Osteocyte (in vitro differentiated cells): ENCODE measurements around the gene SERHL2. TPM values are rescaled to one million over a fixed set of nuclear protein-coding genes. Genes with fewer than 3 reads are reported as not detected.
"Not testable (repeated sequence)": the region's sequence is repeated elsewhere in the genome, so short reads cannot be mapped to it uniquely, and the experiment has no call there.

Experiments used
- DNase-seq: peaks from one replicate; pipeline ENCODE4 v3.0.0; 2021; ENCODE audit warnings: mixed read lengths; ENCODE audit not compliant: unreplicated experiment; ENCODE audit errors: extremely low spot score
- H3K27ac Mint-ChIP-seq: one replicate; pipeline ENCODE4 v1.8.0; 2021; ENCODE audit warnings: mild to moderate bottlenecking, mixed read lengths; ENCODE audit not compliant: unreplicated experiment
- H3K27me3 Mint-ChIP-seq: one replicate; pipeline ENCODE4 v1.8.0; 2021; ENCODE audit warnings: mixed read lengths; ENCODE audit not compliant: unreplicated experiment
- H3K36me3 Mint-ChIP-seq: one replicate; pipeline ENCODE4 v1.8.0; 2021; ENCODE audit warnings: mixed read lengths; ENCODE audit not compliant: unreplicated experiment
- H3K4me1 Mint-ChIP-seq: one replicate; pipeline ENCODE4 v1.8.0; 2021; ENCODE audit warnings: mixed read lengths; ENCODE audit not compliant: unreplicated experiment
- H3K4me3 Mint-ChIP-seq: one replicate; pipeline ENCODE4 v1.8.0; 2021; ENCODE audit warnings: mild to moderate bottlenecking, moderate library complexity, mixed read lengths; ENCODE audit not compliant: unreplicated experiment
- H3K9me3 Mint-ChIP-seq: one replicate; pipeline ENCODE4 v1.8.0; 2021; ENCODE audit warnings: mixed read lengths; ENCODE audit not compliant: unreplicated experiment
- long read RNA-seq: library from polyadenylated mRNA; unstranded; transcript quantifications from one replicate; pipeline ENCODE4 v2.0.0, GENCODE V29; 2021
- total RNA-seq: library from RNA; stranded (reverse); gene quantifications from 2 replicates; pipeline ENCODE4 v1.2.1, GENCODE V29; 2021
- TF ChIP-seq, protein P1 (sequence below): fragments of 200-600 bp; sonication (generic); IDR thresholded peaks from 2 replicates; pipeline ENCODE4 v1.5.0; 2021; ENCODE audit warnings: antibody characterized with exemption, mild to moderate bottlenecking, moderate library complexity

Gene SERHL2
- total RNA-seq = 1.3 and 1.4 TPM in 2 replicates
- long read RNA-seq, partial matches to known transcripts = 0 of 3 reads
- long read RNA-seq, other reads (novel, unspliced or antisense) = 3 of 3 reads

DNA sequence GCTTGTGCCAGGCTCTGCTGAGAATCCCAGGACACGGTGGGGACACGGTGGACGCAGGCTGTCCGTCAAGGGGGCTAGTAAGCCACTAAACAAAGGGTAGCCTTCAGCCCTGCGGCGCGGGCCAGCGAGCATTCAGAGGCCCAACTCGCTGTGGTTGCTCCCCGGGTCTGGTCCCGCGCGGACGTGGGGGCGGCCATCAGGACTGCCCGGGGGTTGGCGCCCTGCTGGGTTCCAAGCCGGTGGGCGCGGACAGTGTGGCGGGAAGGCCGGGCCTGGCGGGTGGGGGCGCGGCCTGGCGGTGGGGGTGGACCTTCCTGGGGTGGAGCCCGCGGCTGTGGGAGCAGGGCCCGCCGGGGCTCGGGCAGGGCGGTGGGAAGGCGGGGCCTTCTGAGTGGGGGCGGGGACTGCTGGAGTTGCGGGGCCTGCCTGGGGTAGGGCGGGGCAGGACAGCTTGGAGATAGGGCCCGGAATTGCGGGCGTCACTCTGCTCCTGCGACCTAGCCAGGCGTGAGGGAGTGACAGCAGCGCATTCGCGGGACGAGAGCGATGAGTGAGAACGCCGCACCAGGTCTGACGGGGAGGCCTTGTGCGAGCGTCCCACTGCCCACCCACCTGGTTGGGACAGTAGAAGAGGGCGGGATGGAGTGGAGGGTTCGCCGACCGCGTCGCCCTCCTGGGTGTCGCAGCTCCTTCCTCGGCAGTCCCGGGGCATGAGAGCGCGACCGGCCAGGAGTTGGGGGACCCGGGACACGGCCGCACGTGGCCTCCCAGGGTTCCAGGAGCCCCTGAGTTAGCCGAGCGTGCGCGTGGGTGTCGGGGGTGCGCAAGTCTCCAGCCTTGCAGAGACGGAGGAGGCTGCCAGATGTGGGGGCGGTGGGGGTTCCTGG lies at the start of gene SERHL2:
Gene SERHL2, plus strand, starts transcription at position 482 of the 887 bp plus-strand sequence. Its CDS starts 65 bp downstream, at position 547.
- Mint-ChIP-seq H3K36me3 (no peaks in the 10 kb centered on the region), H3K27me3 (peaks cover 9% of the 10 kb centered on the region), H3K4me3 (peak within 1 kb of the TSS; percentile 75), H3K4me1 (peaks cover 5% of the 10 kb centered on the region), H3K27ac (peak within 1 kb of the TSS; percentile 54), H3K9me3 (no peaks in the 10 kb centered on the region)
- DNase-seq = peak; percentile 94
- TF ChIP-seq, protein P1, sequence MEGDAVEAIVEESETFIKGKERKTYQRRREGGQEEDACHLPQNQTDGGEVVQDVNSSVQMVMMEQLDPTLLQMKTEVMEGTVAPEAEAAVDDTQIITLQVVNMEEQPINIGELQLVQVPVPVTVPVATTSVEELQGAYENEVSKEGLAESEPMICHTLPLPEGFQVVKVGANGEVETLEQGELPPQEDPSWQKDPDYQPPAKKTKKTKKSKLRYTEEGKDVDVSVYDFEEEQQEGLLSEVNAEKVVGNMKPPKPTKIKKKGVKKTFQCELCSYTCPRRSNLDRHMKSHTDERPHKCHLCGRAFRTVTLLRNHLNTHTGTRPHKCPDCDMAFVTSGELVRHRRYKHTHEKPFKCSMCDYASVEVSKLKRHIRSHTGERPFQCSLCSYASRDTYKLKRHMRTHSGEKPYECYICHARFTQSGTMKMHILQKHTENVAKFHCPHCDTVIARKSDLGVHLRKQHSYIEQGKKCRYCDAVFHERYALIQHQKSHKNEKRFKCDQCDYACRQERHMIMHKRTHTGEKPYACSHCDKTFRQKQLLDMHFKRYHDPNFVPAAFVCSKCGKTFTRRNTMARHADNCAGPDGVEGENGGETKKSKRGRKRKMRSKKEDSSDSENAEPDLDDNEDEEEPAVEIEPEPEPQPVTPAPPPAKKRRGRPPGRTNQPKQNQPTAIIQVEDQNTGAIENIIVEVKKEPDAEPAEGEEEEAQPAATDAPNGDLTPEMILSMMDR = no peak

DNA sequence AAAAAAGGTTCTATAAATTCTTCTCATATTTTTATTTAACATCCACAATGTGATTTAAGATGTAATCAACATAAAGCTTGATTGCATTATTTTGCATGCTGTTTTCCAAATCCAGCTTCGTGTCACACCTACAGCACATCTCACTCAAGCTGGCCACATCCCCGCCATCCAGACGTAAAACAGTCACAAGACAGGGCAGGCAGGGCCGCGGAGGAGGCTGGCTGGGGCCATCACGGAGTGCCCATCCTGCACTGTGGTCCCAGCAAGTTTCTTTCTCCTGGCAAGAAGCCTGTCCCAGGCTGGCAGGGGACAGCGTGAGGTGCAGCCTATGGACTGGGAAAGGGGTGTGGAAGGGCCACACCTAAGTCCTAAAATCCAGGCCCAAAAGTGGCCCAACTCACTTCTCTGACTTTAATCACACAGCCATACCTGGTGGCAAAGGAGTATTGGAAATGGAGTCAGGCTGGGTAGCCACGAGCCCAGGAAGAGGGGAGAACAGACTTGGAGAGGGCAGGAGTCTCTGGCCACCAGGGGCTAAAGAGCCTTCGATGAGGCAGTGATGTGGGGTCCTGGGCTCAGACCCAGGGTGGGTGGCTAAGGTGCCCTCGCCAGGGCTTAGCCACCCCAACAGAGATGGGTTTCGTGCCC lies 45.3 kb upstream of the SERHL2 start:
- not testable (repeated sequence) for H3K27me3 Mint-ChIP-seq, H3K9me3 Mint-ChIP-seq, H3K27ac Mint-ChIP-seq, H3K36me3 Mint-ChIP-seq, H3K4me3 Mint-ChIP-seq, H3K4me1 Mint-ChIP-seq, DNase-seq

- not testable (repeated sequence) for H3K27ac Mint-ChIP-seq, H3K4me3 Mint-ChIP-seq
Measured at GRCh38 chr22:42508975-42509364, 44.8 kb upstream of the SERHL2 start.

DNA sequence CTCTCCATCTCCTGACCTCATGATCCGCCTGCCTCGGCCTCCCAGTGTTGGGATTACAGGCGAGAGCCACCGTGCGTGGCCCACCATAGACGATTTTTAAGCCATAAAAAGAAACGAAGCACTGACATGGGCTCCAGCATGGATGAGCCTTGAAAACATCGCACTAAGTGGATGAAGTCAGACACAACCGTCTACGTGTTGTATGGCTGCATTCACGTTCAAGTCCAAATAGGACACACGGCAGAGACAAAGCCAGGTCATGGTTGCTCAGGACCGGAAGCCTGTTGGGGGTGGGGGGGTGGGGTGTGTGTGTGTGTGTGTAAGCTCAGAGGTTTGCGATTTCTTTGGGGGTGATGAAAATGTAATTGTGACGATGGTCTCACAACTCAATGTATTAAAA lies 44.2 kb upstream of the SERHL2 start:
- Mint-ChIP-seq H3K4me3 (no peak overlapping the region), H3K9me3 (no peaks in the 10 kb centered on the region), H3K27me3 (no peaks in the 10 kb centered on the region), H3K36me3 (peaks cover 12% of the 10 kb centered on the region), H3K27ac (no peak overlapping the region), H3K4me1 (no peaks in the 10 kb centered on the region)
- no peak for DNase-seq
- TF ChIP-seq, protein P1 = no peak

More at GRCh38 chr22:42508975-42509364, 44.8 kb upstream of the SERHL2 start:
- H3K36me3 Mint-ChIP-seq, DNase-seq, H3K27me3 Mint-ChIP-seq, H3K9me3 Mint-ChIP-seq, H3K4me1 Mint-ChIP-seq: not testable (repeated sequence)

- no peak overlapping the region for H3K4me3 Mint-ChIP-seq
- H3K9me3 Mint-ChIP-seq = no peaks in the 10 kb centered on the region
- no peaks in the 10 kb centered on the region for H3K27me3 Mint-ChIP-seq
- peaks cover 22% of the 10 kb centered on the region for H3K36me3 Mint-ChIP-seq
- H3K27ac Mint-ChIP-seq = no peak overlapping the region
- TF ChIP-seq, protein P1 = no peak
- DNase-seq = no peak
- no peaks in the 10 kb centered on the region for H3K4me1 Mint-ChIP-seq
Measured at GRCh38 chr22:42511401-42511891, 42.3 kb upstream of the SERHL2 start.
